LNCaP clone FGC (cell line): ENCODE measurements around the gene LINGO1.

ENCODE experiments used
- DNase-seq: peaks from one replicate; pipeline ENCODE4 v3.0.0-alpha.2; 2011; ENCODE audit warnings: low read depth
- H3K4me3 ChIP-seq: 2 replicates; pipeline ENCODE4 v1.5.1; 2011; ENCODE audit warnings: mild to moderate bottlenecking, low read depth, low read length, control low read depth
- CTCF ChIP-seq: IDR thresholded peaks from 2 replicates; pipeline ENCODE4 v1.5.1; 2012; ENCODE audit warnings: mild to moderate bottlenecking; ENCODE audit not compliant: control insufficient read depth, insufficient read depth; ENCODE audit errors: extremely low read depth

Gene LINGO1

DNA sequence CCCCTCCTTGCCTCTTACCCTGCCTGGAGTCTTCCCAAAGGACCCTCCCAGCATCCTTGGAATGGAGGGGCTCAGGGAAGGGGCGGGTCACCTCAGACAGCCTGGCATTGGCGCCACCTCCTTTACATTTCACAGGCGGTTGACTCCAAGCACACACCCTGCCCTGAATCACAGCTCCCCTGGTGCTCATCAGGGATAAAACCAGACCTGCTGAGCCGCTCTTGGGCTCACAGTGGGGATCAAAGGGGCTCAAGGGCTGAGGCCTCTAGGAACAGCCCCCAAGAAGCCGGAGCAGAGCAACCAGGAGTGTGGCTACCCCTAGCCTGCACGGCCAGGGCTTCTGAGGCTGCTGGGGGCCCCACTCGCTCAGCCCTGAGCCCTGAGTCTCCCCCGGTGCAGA lies 16.6 kb downstream of the LINGO1 start:
- no peak for TF ChIP-seq CTCF
- DNase-seq, result no peak
- H3K4me3 ChIP-seq, result no peak overlapping the region

DNA sequence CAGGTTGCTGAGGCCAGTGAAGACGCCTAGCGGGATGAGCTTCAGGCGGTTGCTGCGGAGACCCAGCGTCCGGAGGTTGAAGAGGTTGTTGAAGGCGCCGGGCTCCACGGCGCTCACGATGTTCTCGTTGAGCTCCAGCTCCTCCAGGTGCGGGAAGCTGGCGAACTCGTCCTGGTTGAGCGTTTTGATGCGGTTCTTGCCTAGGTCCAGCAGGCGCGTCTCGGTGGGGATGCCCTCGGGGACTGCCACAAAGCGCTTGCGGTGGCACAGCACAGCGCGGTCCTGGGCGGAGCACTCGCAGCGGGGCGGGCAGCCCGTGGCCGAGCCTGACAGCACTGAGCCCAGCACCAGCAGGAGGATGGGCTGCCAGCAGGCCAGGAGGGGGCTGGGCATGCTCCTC lies 17.2 kb downstream of the LINGO1 start:
- no peak overlapping the region for H3K4me3 ChIP-seq
- TF ChIP-seq CTCF, result no peak
- DNase-seq, result no peak

DNA sequence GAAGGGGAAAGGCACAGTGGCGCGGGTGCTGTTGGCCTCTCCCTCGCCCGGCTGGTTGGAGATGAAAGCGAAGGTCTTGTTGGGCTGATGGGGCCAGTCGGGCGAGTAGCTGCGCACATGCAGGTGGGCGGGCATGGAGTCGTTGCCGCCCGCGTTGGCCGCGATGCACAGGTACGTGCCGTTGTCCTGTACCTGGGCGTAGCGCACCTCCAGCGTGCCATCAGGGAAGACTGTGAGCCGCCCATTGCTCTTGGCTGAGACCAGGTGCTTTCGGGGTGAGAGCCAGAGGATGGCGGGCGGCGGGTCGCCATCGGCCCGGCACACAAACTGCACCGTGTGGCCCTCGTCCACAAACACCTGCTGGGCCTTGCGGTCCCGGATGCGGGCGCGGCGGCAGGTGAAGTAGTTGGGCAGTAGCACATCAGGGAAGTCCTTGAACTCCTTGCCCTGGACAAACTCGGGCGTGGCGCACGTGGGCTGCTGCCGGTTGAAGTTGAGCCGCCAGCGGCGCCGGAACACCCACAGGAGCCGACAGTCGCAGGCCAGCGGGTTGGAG lies 18.4 kb downstream of the LINGO1 start:
- no peak overlapping the region for H3K4me3 ChIP-seq
- TF ChIP-seq CTCF, result no peak
- DNase-seq, result no peak

GRCh38 chr15:77613814-77614213 lies 18.9 kb downstream of the LINGO1 start:
- DNase-seq, result no peak
- TF ChIP-seq CTCF, result no peak
- H3K4me3 ChIP-seq, result no peak overlapping the region

GRCh38 chr15:77612958-77613601 lies 19.6 kb downstream of the LINGO1 start:
- H3K4me3 ChIP-seq, result no peak overlapping the region
- no peak for DNase-seq
- TF ChIP-seq CTCF, result no peak

DNA sequence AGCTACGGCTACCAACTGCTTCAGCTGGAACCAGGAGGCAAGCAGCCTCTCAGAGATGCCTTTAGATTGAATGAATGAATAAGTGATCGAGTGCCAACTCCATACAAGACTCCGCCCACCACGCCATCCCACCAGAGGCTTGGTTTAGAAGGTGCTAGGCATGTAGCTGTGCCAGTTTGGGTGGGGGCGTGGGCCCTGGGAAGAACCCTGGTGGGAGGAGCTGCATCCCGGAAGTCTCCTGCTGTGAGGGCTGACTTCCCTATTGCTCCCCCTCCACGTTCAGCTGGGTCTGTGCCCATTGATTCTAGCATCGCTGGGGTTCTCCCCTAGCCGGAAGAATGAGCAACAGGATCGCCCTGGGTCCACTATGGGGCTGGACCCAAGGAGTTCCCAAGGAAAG lies 20.9 kb downstream of the LINGO1 start:
- H3K4me3 ChIP-seq, result no peak overlapping the region
- no peak for DNase-seq
- no peak for TF ChIP-seq CTCF

GRCh38 chr15:77610731-77611130 lies 22.0 kb downstream of the LINGO1 start:
- H3K4me3 ChIP-seq, result no peak overlapping the region
- no peak for TF ChIP-seq CTCF

More at GRCh38 chr15:77610731-77611130, 22.0 kb downstream of the LINGO1 start:
- DNase-seq, result no peak
